Liver (tissue), 9 donors: Measurements from ENCODE around the gene DOCK2. TPM values are rescaled to one million over a fixed set of nuclear protein-coding genes. Genes with fewer than 3 reads are reported as not detected.

Experiments
- DNase-seq: peaks from one replicate; pipeline ENCODE4 v3.0.0-alpha.2; 2017; ENCODE audit warnings: low spot score
- H3K27ac ChIP-seq, 2 donors: one replicate each; pipeline ENCODE4 v1.7.0; 2013; ENCODE audit warnings: inconsistent platforms in 2 of 2, low read length in 2 of 2, control low read depth in 1 of 2, low read depth in 1 of 2, mild to moderate bottlenecking in 1 of 2
- H3K27me3 ChIP-seq, 4 donors: one replicate each; pipeline versions ENCODE4 v1.6.1 to v1.7.0; 2013; ENCODE audit warnings: low read length in 3 of 4, inconsistent platforms in 1 of 4, mild to moderate bottlenecking in 1 of 4, moderate library complexity in 1 of 4; ENCODE audit not compliant: control insufficient read depth in 4 of 4, insufficient read depth in 4 of 4
- H3K36me3 ChIP-seq, 4 donors: one replicate each; pipeline versions ENCODE4 v1.6.1 to v1.7.0; 2013; ENCODE audit warnings: low read length in 3 of 4, mild to moderate bottlenecking in 3 of 4, low read depth in 1 of 4, moderate library complexity in 1 of 4; ENCODE audit not compliant: control insufficient read depth in 4 of 4, insufficient read depth in 3 of 4
- H3K4me1 ChIP-seq, 4 donors: one replicate each; pipeline versions ENCODE4 v1.6.1 to v1.7.0; 2013; ENCODE audit warnings: low read length in 3 of 4, mild to moderate bottlenecking in 3 of 4, moderate library complexity in 1 of 4; ENCODE audit not compliant: control insufficient read depth in 4 of 4, insufficient read depth in 4 of 4
- H3K4me3 ChIP-seq, 3 donors: one replicate each; pipeline versions ENCODE4 v1.6.1 to v1.7.0; 2013; ENCODE audit warnings: low read length in 3 of 3, control low read depth in 1 of 3, low read depth in 1 of 3, mild to moderate bottlenecking in 1 of 3
- H3K9ac ChIP-seq, 2 donors: one replicate each; pipeline ENCODE4 v1.7.0; 2013; ENCODE audit warnings: low read length in 2 of 2, mild to moderate bottlenecking in 2 of 2, moderate library complexity in 2 of 2, control low read depth in 1 of 2, low read depth in 1 of 2
- H3K9me3 ChIP-seq, 4 donors: one replicate each; pipeline versions ENCODE4 v1.6.1 to v1.7.0; 2013; ENCODE audit warnings: low read length in 3 of 4; ENCODE audit not compliant: control insufficient read depth in 4 of 4
- ATF3 ChIP-seq: IDR thresholded peaks from 2 replicates; pipeline ENCODE4 v1.6.1; 2016; ENCODE audit warnings: antibody characterized with exemption
- CTCF ChIP-seq: fragments of 150-350 bp; IDR thresholded peaks from 2 replicates; pipeline ENCODE4 v1.5.1; 2017; ENCODE audit warnings: improper control_type of control experiment, low read depth, low read length; ENCODE audit not compliant: missing input control
- EGR1 ChIP-seq, 2 donors: IDR thresholded peaks; 2 replicates each; pipeline ENCODE4 v1.6.1; 2016 to 2018; ENCODE audit warnings: antibody characterized with exemption in 2 of 2, low read depth in 2 of 2
- FOXA1 ChIP-seq: IDR thresholded peaks from 2 replicates; pipeline ENCODE4 v1.6.1; 2016; ENCODE audit warnings: antibody characterized with exemption
- FOXA2 ChIP-seq: IDR thresholded peaks from 2 replicates; pipeline ENCODE4 v1.6.1; 2016; ENCODE audit warnings: antibody characterized with exemption
- GABPA ChIP-seq, 2 donors: IDR thresholded peaks in 1 of 2; conservative IDR thresholded peaks in 1 of 2; 2 replicates each; pipeline ENCODE4 v1.6.1; 2016; ENCODE audit warnings: antibody characterized with exemption in 2 of 2, mild to moderate bottlenecking in 1 of 2, moderate library complexity in 1 of 2
- HNF4A ChIP-seq, 2 donors: conservative IDR thresholded peaks; 2 replicates each; pipeline ENCODE4 v1.6.1; 2016; ENCODE audit warnings: antibody characterized with exemption in 2 of 2, mild to moderate bottlenecking in 2 of 2
- HNF4G ChIP-seq: IDR thresholded peaks from 2 replicates; pipeline ENCODE4 v1.6.1; 2016; ENCODE audit warnings: antibody characterized with exemption
- JUND ChIP-seq, 2 donors: IDR thresholded peaks; 2 replicates each; pipeline ENCODE4 v1.6.1; 2016; ENCODE audit warnings: antibody characterized with exemption in 2 of 2
- MAX ChIP-seq: IDR thresholded peaks from 2 replicates; pipeline ENCODE4 v1.6.1; 2016; ENCODE audit warnings: antibody characterized with exemption
- NR2F2 ChIP-seq: IDR thresholded peaks from 2 replicates; pipeline ENCODE4 v1.6.1; 2016; ENCODE audit warnings: antibody characterized with exemption
- RAD21 ChIP-seq, 2 donors: IDR thresholded peaks; 2 replicates each; pipeline ENCODE4 v1.6.1; 2016; ENCODE audit warnings: antibody characterized with exemption in 2 of 2, mild to moderate bottlenecking in 2 of 2
- REST ChIP-seq: IDR thresholded peaks from 2 replicates; pipeline ENCODE4 v1.6.1; 2016; ENCODE audit warnings: antibody characterized with exemption, mild to moderate bottlenecking
- RXRA ChIP-seq, 2 donors: IDR thresholded peaks; 2 replicates each; pipeline ENCODE4 v1.6.1; 2017 to 2018; ENCODE audit warnings: antibody characterized with exemption in 2 of 2, mild to moderate bottlenecking in 1 of 2
- SP1 ChIP-seq: IDR thresholded peaks from 2 replicates; pipeline ENCODE4 v1.6.1; 2018; ENCODE audit warnings: antibody characterized with exemption, mild to moderate bottlenecking
- TAF1 ChIP-seq: conservative IDR thresholded peaks from 2 replicates; pipeline ENCODE4 v1.6.1; 2016; ENCODE audit warnings: antibody characterized with exemption, mild to moderate bottlenecking
- YY1 ChIP-seq: IDR thresholded peaks from 2 replicates; pipeline ENCODE4 v1.6.1; 2016; ENCODE audit warnings: antibody characterized with exemption, mild to moderate bottlenecking
- ZBTB33 ChIP-seq: IDR thresholded peaks from 2 replicates; pipeline ENCODE4 v1.6.1; 2016; ENCODE audit warnings: antibody characterized with exemption
- WGBS: extraction: QIAGEN DNeasy Blood & Tissue Kit; methylation state at CpG from one replicate; pipeline ENCODE4 v1.1.7; 2013; 5-methylcytosine and 5-hydroxymethylcytosine counted together
- polyA plus RNA-seq, 2 donors: library from polyadenylated mRNA; stranded (reverse) in 1 of 2; unstranded in 1 of 2; fragments of 200-250 nt in 1 of 2; fragments of >200 nt in 1 of 2; fragmentation: Nextera tagmentation in 1 of 2; extraction: Ambion mirVana in 1 of 2; gene quantifications; one replicate each; pipeline versions ENCODE4 v1.2.1 to v1.2.3, GENCODE V29; 2013 to 2015
- total RNA-seq, 2 donors: library from RNA; depleted of rRNA; stranded (reverse); fragments of >200 nt; gene quantifications; one replicate each; pipeline ENCODE4 v1.2.3, GENCODE V29; 2014
- donor health status: healthy.
- donor health status: healthy.
- donor health status: healthy.
- donor health status: healthy.
- donor health status: healthy.

The DOCK2 gene
- total and polyA plus RNA-seq, 4 donors, result 2.3 to 26.6 (median 8.2) TPM

GRCh38 chr5:169651526-169651925 lies 14.5 kb downstream of the DOCK2 start:
- WGBS, result 69% methylated on average over 5 of the region's 5 CpGs
- Histone ChIP-seq H3K36me3 (no peaks in the 10 kb centered on the region), H3K27me3 (no peaks in the 10 kb centered on the region), H3K9ac (no peak overlapping the region), H3K4me3 (no peak overlapping the region), H3K27ac (no peak overlapping the region), H3K4me1 (peaks cover 0 to 5% (median 0%) of the 10 kb centered on the region in 4 donors), H3K9me3 (no peaks in the 10 kb centered on the region)
- TF ChIP-seq FOXA1, result no peak
- no peak for TF ChIP-seq TAF1
- no peak for TF ChIP-seq FOXA2
- TF ChIP-seq NR2F2, result no peak
- no peak for TF ChIP-seq GABPA (IDR thresholded peaks at IDR 0.05 in 1 of 2, conservative IDR thresholded peaks at IDR 0.05 in 1 of 2)
- TF ChIP-seq MAX, result no peak
- TF ChIP-seq RAD21 (IDR thresholded peaks at IDR 0.05), result no peak
- TF ChIP-seq SP1, result no peak
- TF ChIP-seq ATF3, result no peak
- no peak for TF ChIP-seq YY1
- no peak for TF ChIP-seq RXRA (IDR thresholded peaks at IDR 0.05)
- TF ChIP-seq JUND (IDR thresholded peaks at IDR 0.05), result no peak
- TF ChIP-seq CTCF, result no peak
- no peak for TF ChIP-seq HNF4A (conservative IDR thresholded peaks at IDR 0.05)
- TF ChIP-seq HNF4G, result no peak
- TF ChIP-seq ZBTB33, result no peak
- TF ChIP-seq EGR1 (IDR thresholded peaks at IDR 0.05; ENCODE audit: low read depth in 2 of 2), result no peak
- TF ChIP-seq REST, result no peak
- DNase-seq, result no peak
